ENCODE results near the gene USP6. TPM values are rescaled to one million over a fixed set of nuclear protein-coding genes. Genes with fewer than 3 reads are reported as not detected.
"Not testable (repeated sequence)": the region's sequence is repeated elsewhere in the genome, so short reads cannot be mapped to it uniquely, and the experiment has no call there.

Gene USP6
- total RNA-seq, 1 experiment from 2014 or later: not detected

DNA sequence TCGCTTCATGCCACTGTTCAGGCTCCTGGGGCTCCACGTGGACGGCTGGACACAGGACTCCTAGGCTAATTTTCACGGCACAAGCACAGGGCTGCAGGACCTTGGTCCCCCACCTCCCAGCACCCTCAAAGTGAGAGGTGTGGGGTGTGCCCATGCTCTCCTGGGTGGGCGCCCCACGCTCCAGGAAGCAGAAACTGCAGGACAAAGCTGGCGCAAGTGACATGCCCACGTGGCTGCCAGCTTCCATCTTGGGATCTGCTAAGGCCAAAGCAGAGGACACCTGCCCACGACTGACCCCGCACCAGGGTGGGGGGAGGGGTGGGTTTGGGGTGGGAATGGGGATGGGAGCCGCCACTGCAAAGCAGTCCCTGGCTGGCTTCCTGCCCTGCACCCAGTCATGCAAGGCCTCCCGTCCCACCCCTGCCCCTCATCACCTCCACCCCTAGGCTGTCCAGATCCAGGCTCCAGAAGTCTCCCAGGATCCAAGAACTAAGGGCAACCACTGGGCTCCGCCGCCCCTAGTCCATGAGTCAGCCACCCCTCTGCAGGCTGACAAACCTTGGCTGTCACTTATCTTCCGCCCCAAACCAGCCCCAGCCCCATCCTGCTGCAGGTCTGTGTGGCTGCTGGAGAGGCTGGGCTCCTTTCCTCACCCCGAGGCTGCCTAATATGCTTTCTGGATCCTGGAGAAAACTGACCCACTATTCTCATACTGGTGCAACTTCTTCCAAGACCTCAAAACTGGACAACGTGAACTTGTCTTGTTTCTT, 11.1 kb downstream of the USP6 start:
- TF ChIP-seq, protein P1, sequence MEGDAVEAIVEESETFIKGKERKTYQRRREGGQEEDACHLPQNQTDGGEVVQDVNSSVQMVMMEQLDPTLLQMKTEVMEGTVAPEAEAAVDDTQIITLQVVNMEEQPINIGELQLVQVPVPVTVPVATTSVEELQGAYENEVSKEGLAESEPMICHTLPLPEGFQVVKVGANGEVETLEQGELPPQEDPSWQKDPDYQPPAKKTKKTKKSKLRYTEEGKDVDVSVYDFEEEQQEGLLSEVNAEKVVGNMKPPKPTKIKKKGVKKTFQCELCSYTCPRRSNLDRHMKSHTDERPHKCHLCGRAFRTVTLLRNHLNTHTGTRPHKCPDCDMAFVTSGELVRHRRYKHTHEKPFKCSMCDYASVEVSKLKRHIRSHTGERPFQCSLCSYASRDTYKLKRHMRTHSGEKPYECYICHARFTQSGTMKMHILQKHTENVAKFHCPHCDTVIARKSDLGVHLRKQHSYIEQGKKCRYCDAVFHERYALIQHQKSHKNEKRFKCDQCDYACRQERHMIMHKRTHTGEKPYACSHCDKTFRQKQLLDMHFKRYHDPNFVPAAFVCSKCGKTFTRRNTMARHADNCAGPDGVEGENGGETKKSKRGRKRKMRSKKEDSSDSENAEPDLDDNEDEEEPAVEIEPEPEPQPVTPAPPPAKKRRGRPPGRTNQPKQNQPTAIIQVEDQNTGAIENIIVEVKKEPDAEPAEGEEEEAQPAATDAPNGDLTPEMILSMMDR (IDR thresholded peaks at IDR 0.05; ENCODE audit: unreplicated experiment): no peak
- no TSS peak for BruUV-seq (replicated peaks)
- no peak overlapping the region for H3K27ac Mint-ChIP-seq (ENCODE audit: low read depth, unreplicated experiment)
- H3K27me3 Mint-ChIP-seq (ENCODE audit: insufficient read depth, unreplicated experiment): peaks cover 25% of the 10 kb centered on the region
- H3K9me3 Mint-ChIP-seq (ENCODE audit: unreplicated experiment): no peaks in the 10 kb centered on the region
- H3K4me1 Mint-ChIP-seq (ENCODE audit: insufficient read depth, unreplicated experiment): no peaks in the 10 kb centered on the region
- no peaks in the 10 kb centered on the region for H3K36me3 Mint-ChIP-seq (ENCODE audit: insufficient read depth, unreplicated experiment)
- H3K4me3 Mint-ChIP-seq (ENCODE audit: unreplicated experiment): no peak overlapping the region
- DNase-seq (ENCODE audit: unreplicated experiment): no peak
- CTCF ChIA-PET: no interaction called here
- intact Hi-C loops (cut with micrococcal nuclease): no loop called here
- POLR2A ChIA-PET: no interaction called here

DNA sequence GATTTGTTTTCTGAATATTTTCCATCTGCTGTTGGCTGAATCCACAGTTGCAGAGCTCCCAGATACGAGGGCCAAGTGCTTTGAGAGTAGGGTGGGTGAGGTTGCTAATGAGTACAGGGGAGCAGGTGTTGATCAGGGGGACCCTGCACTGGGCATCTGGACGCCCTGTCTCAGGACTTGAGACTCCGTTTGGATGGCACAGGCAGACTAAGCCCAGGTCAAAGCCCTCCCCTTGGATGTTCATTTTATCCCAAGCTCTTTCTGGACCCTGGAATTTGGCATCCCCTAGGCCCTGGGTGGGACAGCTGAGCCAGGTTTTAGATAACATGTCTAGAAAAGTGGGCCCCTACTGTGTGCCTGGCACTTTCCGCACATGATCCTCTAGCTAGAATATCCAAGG, 12.1 kb downstream of the USP6 start:
- TF ChIP-seq, protein P1 (IDR thresholded peaks at IDR 0.05; ENCODE audit: unreplicated experiment): no peak
- DNase-seq (ENCODE audit: unreplicated experiment): no peak
- ChIA-PET POLR2A (interaction anchor here (0.6 kb wide), 1 partner anchor 61 kb away, joined by 3 read pairs; no protein-coding TSS in a partner anchor), CTCF (no interaction called here)
- Mint-ChIP-seq H3K4me3 (ENCODE audit: unreplicated experiment) (no peak overlapping the region), H3K27me3 (ENCODE audit: insufficient read depth, unreplicated experiment) (peaks cover 19% of the 10 kb centered on the region), H3K9me3 (ENCODE audit: unreplicated experiment) (no peaks in the 10 kb centered on the region), H3K27ac (ENCODE audit: low read depth, unreplicated experiment) (no peak overlapping the region), H3K4me1 (ENCODE audit: insufficient read depth, unreplicated experiment) (no peaks in the 10 kb centered on the region), H3K36me3 (ENCODE audit: insufficient read depth, unreplicated experiment) (no peaks in the 10 kb centered on the region)
- no TSS peak for BruUV-seq (replicated peaks)
- intact Hi-C loops (cut with micrococcal nuclease): no loop called here

DNA sequence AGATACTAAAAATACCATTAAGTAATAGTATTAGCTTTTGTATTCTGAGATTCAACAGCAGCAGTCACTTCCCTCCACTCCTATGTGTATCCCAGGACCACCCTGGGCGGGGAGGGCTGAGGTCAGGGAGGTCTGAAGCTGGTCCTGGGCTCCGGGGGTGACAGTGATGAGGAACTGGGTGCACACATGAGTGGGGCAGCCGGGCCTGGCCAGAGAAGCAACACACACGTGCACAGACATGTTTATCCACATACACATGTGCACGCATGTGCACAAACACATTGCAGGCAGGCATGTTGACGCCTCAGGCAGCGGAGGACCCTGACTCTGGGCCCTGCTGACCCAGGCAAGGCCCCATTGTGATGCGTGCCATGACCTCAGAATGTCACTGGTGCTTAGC, 12.6 kb downstream of the USP6 start:
- H3K27me3 Mint-ChIP-seq (ENCODE audit: insufficient read depth, unreplicated experiment): peaks cover 19% of the 10 kb centered on the region
- DNase-seq (ENCODE audit: unreplicated experiment); H3K4me1 Mint-ChIP-seq (ENCODE audit: insufficient read depth, unreplicated experiment); H3K9me3 Mint-ChIP-seq (ENCODE audit: unreplicated experiment); H3K4me3 Mint-ChIP-seq (ENCODE audit: unreplicated experiment); intact Hi-C loops (cut with micrococcal nuclease); H3K36me3 Mint-ChIP-seq (ENCODE audit: insufficient read depth, unreplicated experiment); BruUV-seq (replicated peaks); H3K27ac Mint-ChIP-seq (ENCODE audit: low read depth, unreplicated experiment): not testable (repeated sequence)
- ChIA-PET POLR2A (interaction anchor here (0.6 kb wide), 1 partner anchor 61 kb away, joined by 3 read pairs; no protein-coding TSS in a partner anchor), CTCF (interaction anchor here (0.6 kb wide), 1 partner anchor 22 kb away, joined by 4 read pairs; no protein-coding TSS in a partner anchor)

DNA sequence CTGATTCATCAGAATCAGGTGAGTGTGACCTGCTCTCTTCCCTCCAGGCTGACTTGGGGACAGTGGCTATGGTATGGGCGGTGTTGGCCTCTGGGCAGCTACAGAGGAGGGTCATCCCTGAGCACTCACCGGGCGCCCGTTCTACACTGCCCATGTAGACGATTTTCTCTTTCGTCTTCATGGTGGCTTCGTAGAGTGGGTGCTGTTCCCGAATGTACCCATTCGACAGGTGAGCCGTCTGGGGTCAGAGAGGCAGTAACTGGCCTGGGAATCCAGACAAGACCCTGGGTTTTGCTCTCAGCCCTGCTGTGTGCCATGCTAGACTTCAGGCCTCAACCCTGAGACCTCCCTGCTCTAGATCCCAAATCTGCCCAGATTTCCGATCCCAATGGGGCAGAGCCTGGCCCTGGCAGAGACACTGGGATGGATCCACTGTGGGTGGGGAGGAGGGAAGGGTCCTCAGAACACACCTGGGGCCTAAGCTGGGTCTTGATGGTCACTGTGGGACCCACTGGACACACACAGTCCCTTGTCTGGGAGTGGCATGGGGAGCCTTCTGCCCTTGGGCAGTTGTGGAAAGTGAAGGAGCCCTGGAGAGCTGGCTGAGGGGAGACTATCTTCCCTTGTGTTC, 13.2 kb downstream of the USP6 start:
- no peak for DNase-seq (ENCODE audit: unreplicated experiment)
- ChIA-PET POLR2A (no interaction called here), CTCF (interaction anchor here (0.6 kb wide), 1 partner anchor 22 kb away, joined by 4 read pairs; no protein-coding TSS in a partner anchor)
- intact Hi-C loops (cut with micrococcal nuclease): no loop called here
- no peaks in the 10 kb centered on the region for H3K4me1 Mint-ChIP-seq (ENCODE audit: insufficient read depth, unreplicated experiment)
- TF ChIP-seq, protein P1 (IDR thresholded peaks at IDR 0.05; ENCODE audit: unreplicated experiment): no peak
- BruUV-seq (replicated peaks): no TSS peak
- peaks cover 14% of the 10 kb centered on the region for H3K27me3 Mint-ChIP-seq (ENCODE audit: insufficient read depth, unreplicated experiment)
- H3K27ac Mint-ChIP-seq (ENCODE audit: low read depth, unreplicated experiment): no peak overlapping the region
- H3K4me3 Mint-ChIP-seq (ENCODE audit: unreplicated experiment): no peak overlapping the region
- H3K36me3 Mint-ChIP-seq (ENCODE audit: insufficient read depth, unreplicated experiment): no peaks in the 10 kb centered on the region
- no peaks in the 10 kb centered on the region for H3K9me3 Mint-ChIP-seq (ENCODE audit: unreplicated experiment)

DNA sequence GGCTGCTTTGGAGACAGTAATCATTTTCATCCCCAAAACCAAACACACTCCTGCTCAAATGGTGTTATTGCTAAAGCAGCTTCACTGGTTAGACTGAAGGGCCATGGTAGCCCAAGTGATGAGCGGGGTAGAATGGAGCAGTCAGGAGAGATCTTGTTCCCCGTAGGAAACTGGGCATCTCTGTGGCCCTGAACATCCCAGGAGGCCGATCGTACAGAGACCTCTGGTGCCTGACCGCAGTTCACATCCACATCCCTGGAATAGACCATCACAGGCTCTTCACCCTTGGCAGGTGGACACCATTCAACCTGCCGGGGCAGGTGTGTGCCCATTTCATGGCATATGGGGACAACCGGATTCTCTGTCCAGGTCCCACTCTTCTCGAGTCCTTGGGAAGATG, 13.9 kb downstream of the USP6 start:
- H3K4me1 Mint-ChIP-seq (ENCODE audit: insufficient read depth, unreplicated experiment); DNase-seq (ENCODE audit: unreplicated experiment); CTCF ChIA-PET; POLR2A ChIA-PET; intact Hi-C loops (cut with micrococcal nuclease); H3K27ac Mint-ChIP-seq (ENCODE audit: low read depth, unreplicated experiment); H3K36me3 Mint-ChIP-seq (ENCODE audit: insufficient read depth, unreplicated experiment); H3K9me3 Mint-ChIP-seq (ENCODE audit: unreplicated experiment); H3K4me3 Mint-ChIP-seq (ENCODE audit: unreplicated experiment); H3K27me3 Mint-ChIP-seq (ENCODE audit: insufficient read depth, unreplicated experiment); BruUV-seq (replicated peaks): not testable (repeated sequence)

DNA sequence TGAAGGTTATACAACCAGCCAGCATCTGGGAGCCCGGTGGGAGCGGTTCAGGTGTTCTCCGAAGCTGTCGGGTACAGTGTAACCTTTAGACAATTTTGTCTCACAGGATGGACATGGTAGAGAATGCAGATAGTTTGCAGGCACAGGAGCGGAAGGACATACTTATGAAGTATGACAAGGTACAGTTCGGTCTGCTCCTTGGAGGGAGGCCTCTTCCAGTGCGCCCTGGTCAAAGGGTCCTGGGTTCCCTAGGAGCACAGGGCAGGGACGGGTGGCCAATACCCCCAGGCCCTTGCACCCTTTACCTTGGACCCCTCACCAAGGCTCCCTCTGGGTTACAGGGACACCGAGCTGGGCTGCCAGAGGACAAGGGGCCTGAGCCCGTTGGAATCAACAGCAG, 14.4 kb downstream of the USP6 start:
- H3K4me1 Mint-ChIP-seq (ENCODE audit: insufficient read depth, unreplicated experiment); H3K4me3 Mint-ChIP-seq (ENCODE audit: unreplicated experiment); DNase-seq (ENCODE audit: unreplicated experiment); H3K27me3 Mint-ChIP-seq (ENCODE audit: insufficient read depth, unreplicated experiment); H3K27ac Mint-ChIP-seq (ENCODE audit: low read depth, unreplicated experiment); H3K36me3 Mint-ChIP-seq (ENCODE audit: insufficient read depth, unreplicated experiment); POLR2A ChIA-PET; intact Hi-C loops (cut with micrococcal nuclease); H3K9me3 Mint-ChIP-seq (ENCODE audit: unreplicated experiment); BruUV-seq (replicated peaks): not testable (repeated sequence)
- CTCF ChIA-PET: interaction anchor here (0.6 kb wide), 1 partner anchor 523 kb away, joined by 5 read pairs; no protein-coding TSS in a partner anchor

DNA sequence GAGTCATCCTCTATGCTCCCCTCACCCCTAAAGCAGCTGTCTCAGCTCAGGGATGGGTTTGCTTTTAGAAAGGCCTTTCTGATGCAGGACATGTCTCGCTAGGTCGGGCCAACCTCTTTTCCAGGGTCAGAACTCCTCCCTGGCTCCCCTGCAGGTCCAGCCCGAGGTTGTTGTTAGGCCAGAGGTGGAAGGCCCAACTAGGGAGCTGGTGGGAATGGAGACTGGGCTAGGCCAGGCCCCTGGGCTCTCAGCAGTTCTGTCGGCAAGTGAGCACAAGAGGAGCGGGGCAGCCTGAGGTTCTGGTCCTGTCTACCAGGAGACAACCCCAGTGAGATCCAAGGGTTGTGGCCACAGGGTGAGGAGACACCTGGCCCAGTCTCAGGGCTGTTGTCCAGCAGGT, 14.9 kb downstream of the USP6 start:
- H3K27ac Mint-ChIP-seq (ENCODE audit: low read depth, unreplicated experiment); H3K27me3 Mint-ChIP-seq (ENCODE audit: insufficient read depth, unreplicated experiment); H3K9me3 Mint-ChIP-seq (ENCODE audit: unreplicated experiment); BruUV-seq (replicated peaks); H3K4me1 Mint-ChIP-seq (ENCODE audit: insufficient read depth, unreplicated experiment); intact Hi-C loops (cut with micrococcal nuclease); H3K4me3 Mint-ChIP-seq (ENCODE audit: unreplicated experiment); POLR2A ChIA-PET; H3K36me3 Mint-ChIP-seq (ENCODE audit: insufficient read depth, unreplicated experiment); DNase-seq (ENCODE audit: unreplicated experiment): not testable (repeated sequence)
- CTCF ChIA-PET: interaction anchor here (0.6 kb wide), 1 partner anchor 524 kb away, joined by 5 read pairs; no protein-coding TSS in a partner anchor

Data from MCF 10A (cell line).